COR-L47 (cell line): ENCODE results near the gene CYP2D6.
A peak's percentile ranks its signal among the peaks of the same experiment; 100 is the strongest.
"Not testable (repeated sequence)": the region's sequence is repeated elsewhere in the genome, so short reads cannot be mapped to it uniquely, and the experiment has no call there.

ENCODE experiments used
- DNase-seq: peaks from one replicate; lab custom pipeline; 2025; lab: John Stamatoyannopoulos, UW

Gene CYP2D6

DNA sequence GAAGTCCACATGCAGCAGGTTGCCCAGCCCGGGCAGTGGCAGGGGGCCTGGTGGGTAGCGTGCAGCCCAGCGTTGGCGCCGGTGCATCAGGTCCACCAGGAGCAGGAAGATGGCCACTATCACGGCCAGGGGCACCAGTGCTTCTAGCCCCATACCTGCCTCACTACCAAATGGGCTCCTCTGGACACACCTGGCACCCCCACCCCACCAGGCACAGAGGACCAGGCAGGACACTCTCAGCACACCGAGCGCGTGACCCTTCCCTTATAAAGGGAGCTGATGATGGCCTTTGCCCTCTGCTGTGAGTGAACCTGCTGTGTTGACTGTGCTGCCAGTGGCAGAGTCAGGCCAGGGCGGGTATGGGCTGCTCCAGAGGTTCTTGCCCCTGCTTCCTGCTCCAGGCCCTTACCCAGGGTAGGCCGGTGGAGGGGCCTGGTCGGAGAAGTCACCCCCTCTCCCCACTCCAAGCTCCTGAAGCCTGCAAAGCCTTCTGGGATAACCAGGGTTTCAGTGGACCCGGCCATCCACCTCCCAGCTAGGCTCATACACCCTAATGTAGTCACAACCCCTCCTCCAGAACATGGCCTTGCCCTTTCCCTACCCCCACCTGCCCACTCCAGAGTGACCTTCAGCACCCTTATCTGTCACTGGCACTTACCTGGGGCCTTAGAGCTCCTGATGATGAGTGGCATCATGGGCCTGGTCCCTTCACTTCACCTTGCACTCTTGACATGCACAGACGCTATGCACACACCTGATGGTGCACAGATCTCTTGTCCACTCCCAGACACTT, at the start of gene CYP2D6:
TSS of gene CYP2D6 (minus strand) at position 172 of the 793 bp plus-strand sequence. CDS start at position 153, 19 bp downstream.
- DNase-seq: not testable (repeated sequence)

DNA sequence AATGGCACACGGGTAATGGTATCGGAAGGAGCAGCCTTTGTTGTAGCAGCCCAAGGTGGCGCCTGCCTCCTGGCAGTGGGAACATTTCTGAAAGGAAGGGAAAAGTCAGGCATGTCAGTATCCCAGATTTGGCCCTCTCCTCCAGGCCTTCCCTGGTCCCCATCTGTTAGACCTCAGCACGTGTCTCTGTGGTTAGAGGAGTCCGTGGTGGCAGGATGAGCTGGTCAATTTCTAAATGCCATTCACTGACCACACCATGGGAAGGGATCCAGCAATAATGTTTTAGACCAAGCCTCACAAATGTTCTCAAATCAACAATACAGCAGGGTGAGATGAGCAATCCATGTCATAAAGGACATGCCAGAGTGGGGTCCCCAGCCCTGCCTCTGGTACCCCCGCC, 49.0 kb upstream of the CYP2D6 start:
- no peak for DNase-seq

DNA sequence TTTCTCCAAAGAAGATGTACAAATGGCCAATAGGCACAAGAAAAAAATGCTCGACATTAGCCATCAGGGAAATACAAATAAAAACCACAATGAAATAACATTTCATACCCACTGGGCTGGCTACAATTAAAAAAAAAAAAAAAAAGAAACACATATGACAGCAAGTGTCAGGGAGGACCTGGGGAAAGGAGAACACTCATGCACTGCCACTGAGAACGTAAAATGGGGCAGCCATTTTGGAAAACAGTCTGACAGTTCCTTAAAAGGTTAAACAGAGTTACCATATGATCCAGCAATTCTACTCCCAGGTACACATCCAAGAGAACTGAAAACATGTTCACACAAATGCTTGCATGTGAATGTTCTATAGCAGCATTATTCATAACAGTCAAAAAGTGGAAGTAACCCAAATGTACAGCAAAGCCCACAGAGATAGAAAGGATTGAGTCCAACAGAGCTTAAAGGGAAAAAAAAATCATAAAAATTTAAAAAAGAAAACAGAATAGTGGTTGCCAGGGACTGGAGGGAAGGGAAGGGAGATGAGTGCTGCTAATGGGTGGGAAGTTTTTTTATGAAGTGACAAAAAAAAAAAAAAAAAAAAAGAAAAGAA, 48.4 kb upstream of the CYP2D6 start:
- DNase-seq: no peak

DNA sequence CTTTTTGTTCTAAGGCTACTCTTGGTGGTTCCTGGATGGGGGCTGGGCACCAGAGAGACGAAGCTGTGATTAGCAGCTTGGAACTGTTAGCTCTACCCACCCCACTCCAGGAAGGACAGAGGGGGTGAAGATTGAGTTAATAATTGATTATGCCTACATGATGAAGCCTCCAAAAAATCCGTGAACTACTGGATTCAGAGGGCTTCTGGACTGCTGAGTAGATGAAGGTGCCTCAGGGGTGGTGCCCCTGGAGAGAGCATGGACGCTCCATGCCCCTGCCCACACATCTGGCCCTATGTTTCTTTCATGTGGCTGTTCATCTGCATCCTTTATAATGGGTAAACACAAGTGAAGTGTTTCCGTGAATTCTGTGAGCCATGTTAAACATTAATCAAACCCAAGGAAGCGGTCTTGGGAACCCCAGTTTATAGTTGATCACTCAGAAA, 47.3 kb upstream of the CYP2D6 start:
- no peak for DNase-seq

DNA sequence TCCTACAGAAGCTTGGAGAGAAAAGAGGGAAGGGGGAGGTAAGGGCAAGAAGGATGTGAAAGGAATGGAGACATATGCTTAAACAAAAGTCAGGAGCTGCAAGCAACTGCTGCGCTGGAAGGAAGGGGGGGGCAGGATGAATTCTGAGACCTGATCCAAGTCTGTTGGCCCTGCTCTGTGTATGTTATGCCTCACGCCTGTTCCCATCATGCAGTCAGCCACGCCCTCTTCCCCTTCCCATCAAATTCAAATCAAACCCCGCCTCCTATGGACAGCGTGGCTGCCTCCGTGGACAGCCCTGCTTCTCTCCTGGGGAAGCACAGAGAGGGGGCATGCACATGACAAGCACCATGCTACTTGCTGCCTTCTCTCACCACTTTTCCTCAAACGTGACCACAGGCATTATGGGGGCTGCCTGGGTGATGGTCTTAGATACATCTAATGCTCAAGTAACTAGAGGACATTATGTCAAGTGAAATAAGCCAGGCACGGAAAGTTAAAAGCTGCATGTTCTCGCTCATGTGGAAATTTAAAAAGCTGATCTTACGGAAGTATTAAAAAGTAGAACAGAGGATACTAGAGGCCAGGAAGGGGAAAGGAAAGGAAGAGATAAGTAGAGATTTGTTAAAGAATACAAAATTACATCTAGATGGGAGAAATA, 45.8 kb upstream of the CYP2D6 start:
- no peak for DNase-seq

DNA sequence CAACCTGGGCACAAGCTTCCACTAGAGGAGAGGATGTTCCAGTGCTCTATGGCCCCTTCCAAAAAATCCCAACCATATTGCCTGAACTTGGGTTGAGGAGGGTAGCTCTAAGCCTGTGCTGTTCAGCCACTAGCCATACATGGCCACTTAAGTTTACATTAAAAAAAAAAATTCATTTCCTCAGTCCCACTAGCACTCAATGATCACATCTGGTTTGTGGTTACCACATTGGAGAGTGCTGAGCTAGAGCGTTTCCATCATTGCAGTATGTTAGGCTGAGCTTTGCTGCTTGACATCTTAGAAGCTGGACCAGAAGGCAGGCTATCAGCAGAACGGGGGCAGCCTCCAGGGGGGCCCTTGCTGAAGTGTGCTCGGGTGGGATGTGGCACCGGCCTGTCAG, 43.5 kb upstream of the CYP2D6 start:
- DNase-seq: no peak

DNA sequence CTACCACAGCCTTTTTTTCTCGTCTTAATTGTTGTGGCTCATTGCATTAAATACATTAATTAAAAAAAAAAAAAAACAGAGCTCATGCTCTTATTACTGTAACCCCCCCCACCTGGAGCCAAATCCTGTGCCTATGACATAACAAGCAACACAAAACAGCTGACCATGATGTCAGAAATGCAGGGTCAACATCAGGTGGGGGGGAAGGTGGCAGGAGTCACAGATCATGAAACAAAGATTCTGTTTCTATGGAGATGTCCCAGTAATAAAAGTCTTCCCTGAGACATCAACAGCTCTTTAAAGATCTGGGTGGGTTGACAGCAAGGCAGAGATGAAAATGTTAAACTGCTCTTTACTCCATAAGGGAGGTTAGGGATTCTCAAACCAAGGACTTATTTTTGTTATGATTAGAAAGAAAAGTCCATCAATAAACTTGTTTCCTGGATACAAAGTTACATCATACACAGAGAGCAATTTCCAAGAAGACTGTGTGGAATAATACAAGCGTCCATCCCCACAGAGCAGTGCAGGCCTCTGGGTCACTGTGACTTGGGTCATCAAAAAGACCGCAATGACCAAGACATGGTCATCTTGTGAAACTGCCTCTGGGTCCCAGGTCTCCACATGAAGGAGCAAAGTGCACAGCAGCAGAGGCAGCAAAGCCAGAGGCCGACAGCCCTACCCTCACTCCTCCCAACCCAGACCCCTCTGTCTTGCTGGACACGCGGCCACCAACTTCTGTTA, 42.7 kb upstream of the CYP2D6 start:
- DNase-seq: no peak

DNA sequence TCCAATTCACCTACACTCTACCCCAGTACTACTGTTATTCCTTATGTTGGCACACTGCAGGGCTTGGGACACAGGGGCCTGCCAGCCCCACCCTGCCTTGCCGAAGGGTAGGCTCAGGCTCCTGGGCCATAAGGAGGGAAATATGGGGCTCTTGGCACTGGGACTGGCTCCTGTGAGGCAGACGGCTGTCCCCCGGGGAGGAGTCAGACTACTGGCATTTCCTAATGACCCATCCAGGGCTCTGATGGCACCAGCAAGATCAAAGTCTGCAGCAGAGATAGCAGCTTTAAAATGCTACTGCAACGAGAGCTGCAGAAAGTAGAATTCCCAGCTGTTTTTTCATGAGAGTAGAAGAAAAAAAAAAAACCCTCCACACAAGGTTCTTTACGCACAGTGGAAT, 42.2 kb upstream of the CYP2D6 start:
- DNase-seq: no peak

DNA sequence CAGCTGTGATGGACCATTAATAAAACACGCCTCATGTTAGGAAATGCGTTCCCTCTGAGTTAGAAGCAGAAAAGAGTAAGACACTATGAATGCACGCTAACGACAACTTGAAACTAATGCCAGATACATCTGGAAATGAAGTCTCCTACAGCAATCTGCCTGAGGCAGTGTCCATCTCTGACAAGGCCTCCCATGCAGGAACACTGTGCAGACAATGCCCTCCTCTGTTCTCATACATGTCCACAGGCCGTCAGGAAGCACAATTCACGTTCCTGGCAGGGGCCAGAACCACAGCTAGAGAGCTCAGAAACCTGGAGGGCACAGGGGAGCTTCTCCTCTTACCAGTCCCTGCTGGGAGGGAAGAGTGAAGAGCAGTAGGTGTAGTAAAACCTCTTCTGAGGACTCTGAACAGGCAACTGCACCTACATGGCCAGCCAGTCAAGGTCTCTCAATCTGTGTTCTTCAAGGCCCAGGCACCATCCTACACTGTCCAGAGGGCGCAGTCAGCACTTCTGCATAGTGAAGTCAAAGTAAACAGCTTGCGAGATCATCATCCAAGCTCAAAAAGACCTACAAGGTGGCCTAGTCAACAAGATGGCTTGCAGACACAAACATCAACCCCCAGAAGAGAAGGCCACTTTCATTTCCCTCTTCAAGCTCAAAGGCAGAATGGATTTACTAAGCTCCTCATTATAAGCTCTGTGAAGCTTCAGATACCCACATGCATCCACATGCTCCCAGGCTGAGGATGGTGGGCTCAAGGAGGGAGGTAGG, 41.5 kb upstream of the CYP2D6 start:
- no peak for DNase-seq

DNA sequence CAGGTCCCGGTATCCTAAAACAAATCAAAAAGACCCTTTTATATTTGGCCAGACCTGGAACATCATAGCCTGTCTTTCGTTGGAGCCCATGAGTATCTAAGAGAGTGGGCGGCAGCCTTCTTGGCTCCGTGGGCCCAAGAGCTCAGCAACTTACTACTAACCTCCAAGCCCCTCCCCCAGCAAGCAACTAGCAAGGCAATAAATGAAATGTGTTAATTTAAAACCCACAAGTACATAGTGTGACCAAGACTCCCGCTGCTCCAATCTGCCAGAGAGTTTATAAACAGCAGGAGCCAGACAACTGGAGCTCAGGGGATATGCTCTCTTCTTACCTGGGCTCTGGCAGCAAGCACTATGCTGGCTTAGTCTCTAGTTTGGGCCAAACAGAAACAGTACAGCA, 40.8 kb upstream of the CYP2D6 start:
- DNase-seq: no peak

DNA sequence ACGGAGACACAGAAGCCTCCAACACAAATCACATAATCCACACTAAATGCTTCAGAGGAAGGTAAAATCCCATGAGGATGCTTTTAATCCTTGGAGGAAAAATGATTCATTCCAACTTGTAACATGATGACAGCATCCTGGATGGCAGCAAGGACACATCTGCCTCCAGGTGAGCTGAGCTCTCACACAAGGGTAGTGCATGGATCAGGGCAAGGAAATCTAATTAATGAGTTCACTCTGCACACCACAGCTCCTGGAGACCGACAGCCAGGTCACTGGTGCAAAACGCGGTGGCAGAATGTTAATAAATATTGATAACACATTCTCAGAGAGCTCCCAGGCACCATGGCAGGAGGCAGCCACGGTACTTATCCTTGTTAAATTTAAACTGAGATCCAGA, 40.3 kb upstream of the CYP2D6 start:
- DNase-seq: no peak

DNA sequence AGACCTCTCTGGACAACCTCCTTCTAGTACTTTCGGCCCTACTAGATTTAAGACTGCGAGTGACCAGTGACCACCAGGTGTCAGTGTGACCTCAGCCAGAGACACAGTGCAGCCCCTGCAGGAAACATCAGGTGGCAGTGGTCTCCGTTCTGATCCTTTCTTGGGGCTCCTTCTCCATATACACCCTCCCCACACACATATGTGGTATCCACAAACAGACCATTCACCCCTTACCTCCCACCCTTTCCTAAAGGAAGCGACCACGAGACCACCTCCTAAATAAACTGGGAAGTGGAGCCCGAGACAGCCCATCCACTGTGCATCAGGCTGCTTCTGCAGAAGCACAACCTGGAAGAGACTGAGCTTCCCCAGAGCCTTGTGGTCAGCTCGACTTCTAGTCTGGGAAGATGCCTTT, 38.5 kb upstream of the CYP2D6 start:
- DNase-seq: peak; percentile 70

DNA sequence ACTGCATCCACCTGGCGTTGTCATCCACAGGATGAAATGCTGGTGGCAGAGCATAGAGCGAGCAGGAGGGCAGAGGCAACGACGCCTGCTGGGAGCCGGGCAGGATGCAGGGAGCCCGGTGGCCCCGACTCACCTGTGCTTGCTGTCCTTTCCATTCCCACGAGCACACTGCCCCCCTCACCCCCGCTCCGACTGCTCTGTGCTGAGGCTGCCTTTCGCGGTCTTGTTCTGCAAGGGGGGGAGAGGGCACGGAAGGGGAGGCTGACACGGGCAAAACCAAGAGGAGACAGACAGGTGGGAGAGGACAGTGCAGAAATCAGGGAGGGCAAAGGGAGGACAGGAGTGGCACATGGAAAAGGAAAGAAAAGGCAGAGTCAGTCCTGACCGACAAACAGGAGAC, 37.9 kb upstream of the CYP2D6 start:
- no peak for DNase-seq

DNA sequence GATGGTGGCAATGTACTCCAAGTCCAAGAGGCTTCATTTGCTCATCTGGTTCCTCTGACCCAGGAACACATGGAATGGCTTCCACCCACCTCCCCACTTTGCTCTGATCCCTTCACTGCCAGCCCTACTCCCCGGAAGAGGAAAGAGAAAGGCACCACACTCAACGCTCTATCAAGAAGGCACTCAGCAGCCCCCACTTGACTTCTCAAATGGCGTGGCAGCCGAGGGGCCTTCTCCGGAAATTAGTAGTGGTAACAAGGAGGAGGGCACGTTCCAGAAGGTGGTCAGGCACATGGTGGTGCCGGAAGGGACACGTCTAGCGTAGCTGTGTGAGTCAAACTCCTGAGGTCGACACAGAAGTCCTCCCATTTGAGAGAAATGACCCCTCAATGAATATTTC, 36.5 kb upstream of the CYP2D6 start:
- DNase-seq: no peak

DNA sequence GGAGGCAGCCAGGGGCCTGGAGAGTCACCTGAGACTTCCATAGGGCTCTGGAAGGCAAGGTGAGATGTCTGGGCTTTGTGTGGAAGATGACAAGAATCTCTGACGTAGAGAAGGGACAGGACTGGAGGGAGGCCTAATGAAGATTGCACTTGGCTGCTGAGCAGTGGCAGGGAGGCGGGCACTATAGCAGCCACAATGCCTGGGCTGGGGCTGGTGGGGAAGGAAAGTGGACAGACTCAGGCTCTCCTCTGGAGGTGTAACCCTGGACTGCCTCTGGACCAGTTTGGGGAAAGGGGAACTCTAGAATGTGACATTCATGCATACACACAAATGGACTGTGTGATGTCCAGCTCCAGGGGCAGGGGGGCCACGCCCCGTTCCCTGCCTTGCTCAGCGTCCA, 34.3 kb upstream of the CYP2D6 start:
- DNase-seq: no peak

DNA sequence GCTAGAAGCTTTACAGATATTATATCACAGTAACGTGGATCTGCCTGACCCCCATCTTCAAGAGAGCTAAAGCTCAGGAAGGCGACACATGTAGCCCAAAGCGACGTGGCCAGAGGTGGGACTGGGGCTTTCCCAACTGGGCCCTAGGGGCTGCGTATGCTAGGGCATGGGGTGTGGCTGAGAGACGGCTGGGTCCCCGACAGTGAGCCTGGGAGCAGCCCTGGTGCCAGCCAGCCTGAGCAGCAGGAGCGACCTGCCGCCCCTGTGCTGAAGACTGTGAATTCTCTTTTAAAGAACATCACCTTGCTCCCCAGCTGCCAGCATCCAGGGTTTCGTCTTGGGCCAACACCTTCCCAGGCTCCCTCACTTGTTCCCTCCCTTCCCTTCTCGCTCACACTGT, 32.9 kb upstream of the CYP2D6 start:
- no peak for DNase-seq

DNA sequence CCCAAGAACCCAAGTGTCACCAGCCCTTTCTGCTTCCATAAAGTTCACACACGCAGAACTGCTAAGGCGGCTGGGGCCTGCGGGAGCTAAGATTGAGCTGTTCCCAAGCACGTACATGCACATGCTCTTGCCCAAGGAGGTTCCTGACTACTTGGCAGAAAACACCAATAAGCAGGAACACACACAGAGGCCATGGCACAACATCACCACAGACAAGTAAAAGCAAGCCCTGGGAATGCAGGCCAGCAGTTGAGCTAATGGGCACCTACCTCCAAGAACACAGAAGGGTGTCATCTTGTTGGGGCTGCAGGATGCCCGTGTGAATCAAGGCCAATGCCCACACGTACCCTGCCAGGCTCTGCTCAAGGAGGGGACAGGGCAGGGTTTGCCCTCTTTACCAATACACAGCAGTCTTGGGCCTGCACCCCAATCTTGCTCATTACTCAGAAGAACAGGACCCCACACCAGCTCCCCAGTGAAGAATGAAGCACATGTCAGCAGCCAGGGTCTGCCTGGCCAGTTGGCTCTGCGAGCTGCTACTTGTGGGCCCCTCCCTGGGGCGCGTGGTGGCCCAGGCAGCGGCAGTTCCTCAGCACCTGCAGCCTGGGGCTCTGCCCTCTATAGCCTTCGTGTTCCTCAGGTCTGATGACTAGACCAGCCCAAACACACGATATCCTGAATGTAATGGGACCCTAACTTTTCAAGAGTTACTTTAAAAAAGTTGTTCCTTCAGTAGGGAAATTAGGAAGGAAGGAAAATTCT, 32.3 kb upstream of the CYP2D6 start:
- no peak for DNase-seq

DNA sequence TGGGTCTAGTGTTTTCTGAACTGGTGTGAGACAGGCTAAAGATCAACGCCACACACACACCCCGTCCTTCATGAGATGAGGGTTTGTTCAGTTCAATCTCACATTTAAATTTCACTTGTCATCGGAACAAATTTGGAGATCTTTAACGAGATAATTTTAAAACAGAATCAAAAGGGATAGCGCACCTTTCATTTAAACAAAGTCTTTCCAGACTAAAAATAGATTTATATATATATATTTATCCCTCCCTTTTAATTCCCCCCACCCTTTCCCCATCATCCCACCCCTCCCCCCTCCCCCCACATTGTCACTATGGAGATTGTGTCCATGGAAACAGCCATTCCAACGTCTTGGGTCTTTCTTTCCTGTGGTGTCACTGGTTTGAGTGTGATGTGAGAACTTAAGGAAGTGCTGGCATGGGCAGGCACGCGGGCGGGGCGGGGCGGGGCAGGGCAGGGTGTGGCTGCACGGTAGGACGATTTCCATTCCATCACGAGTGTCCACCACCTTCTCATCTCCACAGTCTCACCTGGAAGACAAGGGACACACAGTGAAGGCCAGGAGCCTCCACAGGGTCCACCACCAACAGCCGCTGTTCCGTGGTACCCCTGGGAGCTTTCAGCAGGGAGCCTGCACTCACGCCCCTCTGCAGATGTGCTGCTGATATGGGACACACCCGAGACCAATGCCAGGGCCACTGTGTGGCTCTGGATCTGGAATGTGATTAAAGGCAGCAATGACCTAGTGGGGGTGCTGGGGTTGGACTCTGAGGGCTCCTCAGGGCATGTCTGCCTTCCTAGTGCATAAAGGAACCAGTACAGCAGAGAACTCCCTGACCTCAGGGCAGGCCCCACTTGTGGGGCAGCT, 30.5 kb upstream of the CYP2D6 start:
- no peak for DNase-seq

DNA sequence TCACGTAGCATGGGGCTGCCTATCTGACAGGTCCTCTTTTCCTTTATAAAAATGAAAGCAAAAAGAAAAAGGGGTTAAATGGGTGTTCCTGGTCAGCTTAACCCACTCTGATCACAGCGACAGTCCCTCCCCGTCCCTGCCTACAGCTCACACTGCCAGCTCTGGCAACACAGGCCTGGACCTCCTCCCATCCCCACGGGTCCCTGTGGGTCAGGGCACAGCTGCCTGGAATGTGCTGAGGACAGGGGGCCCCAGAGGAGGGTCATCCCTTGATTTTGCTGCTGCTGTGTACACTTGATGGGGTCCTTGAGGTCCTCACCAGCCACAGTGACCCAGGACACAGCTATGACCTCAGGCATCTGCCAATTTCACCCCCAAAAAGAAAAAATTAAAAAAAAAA, 29.6 kb upstream of the CYP2D6 start:
- no peak for DNase-seq
